HG03060 (cell line): ENCODE results near the gene TP53I3.
A peak's percentile ranks its signal among the peaks of the same experiment; 100 is the strongest.
"Not testable (repeated sequence)": the region's sequence is repeated elsewhere in the genome, so short reads cannot be mapped to it uniquely, and the experiment has no call there.

Experiments
- ATAC-seq: cut with Tn5 transposase; IDR thresholded peaks from one replicate; pipeline ENCODE4 v1.9.1; 2021; ENCODE audit warnings: low read depth, moderate number of reproducible peaks; ENCODE audit not compliant: unreplicated experiment

TP53I3 gene

GRCh38 chr2:24101992-24102391, 17.4 kb upstream of the TP53I3 start:
- no peak for ATAC-seq

DNA sequence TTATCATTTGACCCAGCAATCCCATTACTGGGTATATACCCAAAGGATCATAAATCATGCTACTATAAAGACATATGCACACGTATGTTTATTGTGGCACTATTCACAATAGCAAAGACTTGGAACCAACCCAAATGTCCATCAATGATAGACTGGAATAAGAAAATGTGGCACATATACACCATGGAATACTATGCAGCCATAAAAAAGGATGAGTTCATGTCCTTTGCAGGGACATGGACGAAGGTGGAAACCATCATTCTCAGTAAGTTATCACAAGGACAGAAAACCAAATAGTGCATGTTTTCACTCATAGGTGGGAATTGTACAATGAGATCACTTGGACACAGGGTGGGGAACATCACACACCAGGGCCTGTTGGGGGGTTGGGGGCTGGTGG, 16.1 kb upstream of the TP53I3 start:
- ATAC-seq = not testable (repeated sequence)

DNA sequence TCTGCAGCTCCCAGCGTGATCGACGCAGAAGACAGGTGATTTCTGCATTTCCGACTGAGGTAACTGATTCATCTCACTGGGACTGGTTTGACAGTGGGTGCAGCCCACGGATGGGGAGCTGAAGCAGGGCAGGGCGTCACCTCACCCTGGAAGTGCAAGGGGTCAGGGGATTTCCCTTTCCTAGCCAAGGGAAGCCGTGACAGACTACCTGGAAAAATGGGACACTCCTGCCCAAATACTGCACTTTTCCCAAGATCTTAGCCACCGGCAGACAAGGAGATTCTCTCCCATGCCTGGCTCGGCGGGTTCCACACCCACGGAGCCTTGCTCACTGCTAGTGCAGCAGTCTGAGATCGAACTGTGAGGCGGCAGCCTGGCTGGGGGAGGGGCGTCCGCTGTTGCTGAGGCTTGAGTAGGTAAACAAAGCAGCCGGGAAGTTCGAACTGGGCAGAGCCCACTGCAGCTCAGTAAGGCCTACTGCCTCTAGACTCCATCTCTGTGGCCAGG, 10.6 kb upstream of the TP53I3 start:
- not testable (repeated sequence) for ATAC-seq

DNA sequence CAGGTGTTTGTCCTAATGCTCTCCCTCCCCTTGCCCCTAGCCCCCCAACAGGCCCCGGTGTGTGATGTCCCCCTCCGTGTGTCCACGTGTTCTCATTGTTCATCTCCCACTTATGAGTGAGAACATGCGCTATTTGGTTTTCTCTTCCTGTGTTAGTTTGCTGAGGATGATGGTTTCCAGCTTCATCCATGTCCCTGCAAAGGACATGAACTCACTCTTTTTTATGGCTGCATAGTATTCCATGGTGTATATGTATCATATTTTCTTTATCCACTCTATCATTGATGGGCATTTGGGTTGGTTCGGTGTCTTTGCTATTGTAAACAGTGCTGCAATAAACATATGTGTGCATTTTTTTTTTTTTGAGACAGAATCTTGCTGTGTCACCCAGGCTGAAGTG, 8.6 kb upstream of the TP53I3 start:
- ATAC-seq = not testable (repeated sequence)

- ATAC-seq = no peak
These were observed 4.3 kb upstream of the TP53I3 start for GRCh38 chr2:24088821-24089359.

GRCh38 chr2:24087032-24087431, 2.4 kb upstream of the TP53I3 start:
- ATAC-seq = no peak

DNA sequence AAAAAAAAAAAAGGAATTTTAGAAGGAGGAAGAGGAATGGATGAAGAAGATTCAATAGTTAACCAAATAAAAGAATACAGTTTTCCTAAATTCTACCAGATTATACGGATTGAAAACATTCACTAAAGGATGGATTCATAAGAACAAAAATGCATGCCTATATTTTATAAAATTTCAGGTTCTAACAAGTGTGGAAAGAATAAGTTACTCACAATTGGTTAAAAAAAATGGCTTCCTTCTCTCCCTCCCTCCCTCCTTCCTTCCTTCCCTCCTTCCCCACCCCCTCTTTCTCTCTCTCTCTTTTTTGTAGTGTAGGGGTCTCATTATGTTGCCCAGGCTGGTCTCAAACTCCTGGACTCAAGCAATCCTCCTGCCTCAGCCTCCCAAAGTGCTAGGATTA, 1.6 kb upstream of the TP53I3 start:
- no peak for ATAC-seq

- ATAC-seq = no peak
These were observed 511 bp upstream of the TP53I3 start for GRCh38 chr2:24085200-24085489.

DNA sequence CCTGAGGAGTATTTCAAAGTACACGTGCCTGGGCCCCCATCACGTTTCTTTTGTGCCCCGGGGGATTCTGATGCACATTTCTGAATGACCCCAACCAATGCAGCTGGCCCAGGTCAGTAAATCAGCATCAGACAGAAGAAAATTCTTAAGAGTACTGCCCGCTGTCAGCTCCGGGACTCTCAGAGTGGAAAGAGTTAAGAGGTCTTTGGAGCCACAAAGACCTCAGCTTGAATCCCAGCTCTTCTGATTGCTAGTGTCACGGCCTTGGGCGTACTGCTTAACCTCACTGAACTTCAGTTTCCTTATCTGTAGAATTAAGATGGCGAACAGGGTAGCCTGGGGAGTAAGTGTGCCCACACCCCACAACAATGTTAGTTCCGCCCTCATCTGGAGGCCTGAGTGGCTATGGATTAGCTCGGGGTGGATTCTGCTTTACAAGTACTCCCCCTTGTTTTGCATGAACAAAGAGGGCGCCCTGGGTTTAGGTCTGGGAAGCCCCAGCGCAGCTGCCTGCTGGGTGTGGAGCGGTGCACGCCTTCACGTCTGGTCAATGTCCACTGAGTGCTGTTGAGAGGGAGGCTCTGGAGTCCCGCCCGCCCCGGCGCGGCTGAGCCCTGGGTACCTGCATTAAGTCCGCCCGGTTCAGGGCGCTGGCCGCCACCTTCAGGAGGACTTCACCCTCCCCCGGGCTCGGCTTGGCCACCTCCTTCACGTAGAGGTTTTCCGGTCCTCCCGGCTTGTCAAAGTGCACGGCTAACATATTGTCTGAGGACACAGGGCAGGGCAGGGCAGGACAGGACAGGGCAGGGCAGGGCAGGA, 858 bp downstream of the TP53I3 start:
- ATAC-seq = peak; percentile 95

GRCh38 chr2:24082787-24083566, 1.7 kb downstream of the TP53I3 start:
- no peak for ATAC-seq

DNA sequence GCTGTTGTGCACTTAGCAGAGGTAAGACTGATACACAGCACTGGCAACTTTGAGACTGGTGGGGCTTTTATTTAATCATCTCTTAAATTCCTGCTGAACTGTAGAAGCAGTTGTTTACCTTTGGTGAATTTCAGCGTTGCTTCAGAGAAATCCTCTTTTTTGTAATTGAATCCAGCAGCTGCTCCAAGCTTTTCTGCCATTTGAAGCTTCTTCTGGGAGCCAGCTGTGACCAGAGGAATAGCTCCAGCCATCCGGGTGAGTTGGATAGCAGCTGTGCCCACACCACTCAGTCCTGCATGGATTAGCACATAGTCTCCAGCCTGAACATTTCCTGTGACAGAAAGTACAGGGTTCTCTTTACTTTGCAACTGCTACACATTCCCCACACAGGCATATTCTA, 3.9 kb downstream of the TP53I3 start:
- ATAC-seq = no peak

GRCh38 chr2:24077879-24078278, 6.8 kb downstream of the TP53I3 start:
- no peak for ATAC-seq

GRCh38 chr2:24077535-24077877, 7.1 kb downstream of the TP53I3 start:
- no peak for ATAC-seq

DNA sequence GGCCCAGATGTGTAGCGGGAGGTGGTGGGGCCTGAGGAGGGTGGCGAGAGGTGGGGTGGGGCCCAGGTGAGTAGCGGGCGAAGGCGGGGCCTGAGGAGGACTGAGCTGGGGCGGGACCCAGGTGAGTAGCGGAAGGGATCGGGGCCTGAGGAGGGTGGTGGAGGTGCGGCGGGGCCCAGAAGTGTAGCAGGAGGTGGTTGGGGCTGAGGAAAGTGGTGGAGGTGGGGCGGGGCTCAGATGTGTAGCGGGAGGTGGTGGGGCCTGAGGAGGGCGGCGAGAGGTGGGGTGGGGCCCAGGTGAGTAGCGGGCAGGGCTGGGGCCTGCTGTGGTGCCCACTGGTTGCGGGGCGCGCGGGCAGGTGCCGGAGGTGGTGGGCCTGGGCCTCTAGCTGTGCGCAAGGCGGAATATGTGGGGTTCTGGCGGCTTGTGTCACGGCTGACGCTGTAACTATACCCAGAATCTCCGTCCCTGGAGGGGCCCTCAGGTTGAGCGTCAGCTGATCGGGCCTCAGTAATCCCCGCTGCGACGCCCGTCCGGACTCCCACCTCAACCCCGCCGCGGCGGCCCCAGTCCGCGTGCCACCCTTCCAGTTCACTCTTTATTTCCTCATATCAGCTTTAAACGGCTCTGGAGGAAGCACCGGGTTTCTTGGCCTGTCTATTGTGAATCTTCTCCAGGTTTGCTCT, 7.6 kb downstream of the TP53I3 start:
- no peak for ATAC-seq

GRCh38 chr2:24075915-24076848, 8.5 kb downstream of the TP53I3 start, which contains the start of gene SF3B6:
Gene SF3B6, minus strand, starts transcription at chr2:24076326. Its CDS starts 97 bp downstream, at chr2:24076229.
- peak; percentile 95 for ATAC-seq

- no peak for ATAC-seq
These were observed 9.4 kb downstream of the TP53I3 start for GRCh38 chr2:24075259-24075658.

DNA sequence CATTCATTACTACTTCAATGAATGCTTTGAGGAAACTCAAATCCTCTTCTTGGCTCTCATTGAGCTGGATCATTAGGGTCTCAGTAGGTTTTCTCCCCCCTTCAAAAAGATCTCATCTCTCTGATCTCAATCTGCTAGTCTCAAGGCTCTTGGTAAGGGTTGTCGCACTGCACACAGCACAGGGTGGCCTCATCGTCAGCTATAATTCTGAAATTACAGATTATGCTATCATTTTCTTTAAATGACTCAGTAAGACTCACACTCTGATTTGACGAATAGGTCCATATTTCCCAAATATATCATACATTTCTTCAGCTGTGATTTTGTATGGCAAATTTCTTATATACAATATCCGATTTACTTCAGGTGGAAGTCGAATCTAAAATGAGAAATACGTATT, 10.8 kb downstream of the TP53I3 start:
- ATAC-seq = no peak

GRCh38 chr2:24072259-24072658, 12.4 kb downstream of the TP53I3 start:
- ATAC-seq = no peak

- ATAC-seq = no peak
These were observed 19.3 kb downstream of the TP53I3 start for GRCh38 chr2:24065341-24065740.
